ENCODE results near the gene RCN2.
A peak's percentile ranks its signal among the peaks of the same experiment; 100 is the strongest.

Gene RCN2

DNA sequence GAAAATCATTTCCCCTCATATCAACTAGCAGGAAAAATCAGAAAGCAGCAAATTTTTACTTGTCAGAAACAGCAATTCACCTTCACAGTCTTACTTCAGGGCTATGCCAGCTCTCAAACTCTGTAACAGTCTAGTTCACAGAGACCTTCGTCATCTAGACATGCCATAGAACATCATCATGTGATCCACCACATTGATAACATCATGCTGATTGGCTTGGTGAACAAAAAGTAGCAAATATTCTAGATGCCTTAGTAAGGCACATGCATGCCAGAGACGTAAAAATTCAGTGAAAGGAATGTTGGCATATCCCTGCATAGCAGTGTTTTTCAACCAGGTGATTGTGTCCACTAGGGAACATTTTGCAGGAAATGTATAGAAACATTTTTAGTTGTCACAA, 17.8 kb upstream of the RCN2 start:
- TF ChIP-seq NFIC (IDR thresholded peaks at IDR 0.05) (no peak), YY1 (IDR thresholded peaks at IDR 0.05; ENCODE audit: low read depth) (no peak), USF1 (IDR thresholded peaks at IDR 0.05) (no peak), ZBTB7A (IDR thresholded peaks at IDR 0.05; ENCODE audit: low read depth) (no peak), CEBPB (IDR thresholded peaks at IDR 0.05) (no peak), EP300 (IDR thresholded peaks at IDR 0.05; ENCODE audit: borderline replicate concordance) (no peak), RAD21 (IDR thresholded peaks at IDR 0.05; ENCODE audit: low read depth) (no peak), CREB1 (IDR thresholded peaks at IDR 0.05; ENCODE audit: low read depth) (no peak), EGR1 (IDR thresholded peaks at IDR 0.05) (no peak), TCF12 (IDR thresholded peaks at IDR 0.05; ENCODE audit: low read depth) (no peak), TEAD4 (IDR thresholded peaks at IDR 0.05) (no peak), REST (IDR thresholded peaks at IDR 0.05; ENCODE audit: low read depth) (no peak), FOXM1 (IDR thresholded peaks at IDR 0.05; ENCODE audit: borderline replicate concordance, low read depth) (no peak)

DNA sequence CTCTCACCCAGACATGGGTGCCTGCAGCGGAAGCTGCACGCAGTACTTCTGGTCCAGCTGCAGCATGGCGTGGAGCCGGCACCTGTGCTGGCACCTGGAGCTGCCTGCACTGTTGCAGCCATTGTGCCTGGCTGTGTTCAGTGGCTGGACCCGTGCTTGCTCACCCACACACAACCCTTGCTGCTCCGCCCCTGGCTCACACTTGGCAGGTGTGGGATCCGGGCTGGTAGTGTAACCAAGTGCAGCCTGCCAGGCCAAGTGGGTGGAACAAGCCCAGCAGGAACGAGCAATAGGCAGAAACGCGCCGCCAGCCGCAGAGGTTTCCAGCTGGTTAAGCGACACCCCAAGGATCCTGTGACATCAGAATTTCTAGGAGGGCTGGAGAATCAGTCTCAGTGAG, 15.2 kb upstream of the RCN2 start:
- TF ChIP-seq TEAD4 (IDR thresholded peaks at IDR 0.05) (no peak), NFIC (IDR thresholded peaks at IDR 0.05) (peak; percentile 53), CEBPB (IDR thresholded peaks at IDR 0.05) (no peak), EP300 (IDR thresholded peaks at IDR 0.05; ENCODE audit: borderline replicate concordance) (no peak), EGR1 (IDR thresholded peaks at IDR 0.05) (no peak), TCF12 (IDR thresholded peaks at IDR 0.05; ENCODE audit: low read depth) (no peak), REST (IDR thresholded peaks at IDR 0.05; ENCODE audit: low read depth) (no peak), YY1 (IDR thresholded peaks at IDR 0.05; ENCODE audit: low read depth) (0 out of 2 replicates have a peak, but pooled peaks have one; percentile 21), RAD21 (IDR thresholded peaks at IDR 0.05; ENCODE audit: low read depth) (no peak)
- TF ChIP-seq, protein P1, sequence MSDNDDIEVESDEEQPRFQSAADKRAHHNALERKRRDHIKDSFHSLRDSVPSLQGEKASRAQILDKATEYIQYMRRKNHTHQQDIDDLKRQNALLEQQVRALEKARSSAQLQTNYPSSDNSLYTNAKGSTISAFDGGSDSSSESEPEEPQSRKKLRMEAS (IDR thresholded peaks at IDR 0.05), result no peak

GRCh38 chr15:76928201-76928600, 3.3 kb upstream of the RCN2 start:
- TF ChIP-seq FOXM1 (IDR thresholded peaks at IDR 0.05; ENCODE audit: borderline replicate concordance, low read depth), result no peak

DNA sequence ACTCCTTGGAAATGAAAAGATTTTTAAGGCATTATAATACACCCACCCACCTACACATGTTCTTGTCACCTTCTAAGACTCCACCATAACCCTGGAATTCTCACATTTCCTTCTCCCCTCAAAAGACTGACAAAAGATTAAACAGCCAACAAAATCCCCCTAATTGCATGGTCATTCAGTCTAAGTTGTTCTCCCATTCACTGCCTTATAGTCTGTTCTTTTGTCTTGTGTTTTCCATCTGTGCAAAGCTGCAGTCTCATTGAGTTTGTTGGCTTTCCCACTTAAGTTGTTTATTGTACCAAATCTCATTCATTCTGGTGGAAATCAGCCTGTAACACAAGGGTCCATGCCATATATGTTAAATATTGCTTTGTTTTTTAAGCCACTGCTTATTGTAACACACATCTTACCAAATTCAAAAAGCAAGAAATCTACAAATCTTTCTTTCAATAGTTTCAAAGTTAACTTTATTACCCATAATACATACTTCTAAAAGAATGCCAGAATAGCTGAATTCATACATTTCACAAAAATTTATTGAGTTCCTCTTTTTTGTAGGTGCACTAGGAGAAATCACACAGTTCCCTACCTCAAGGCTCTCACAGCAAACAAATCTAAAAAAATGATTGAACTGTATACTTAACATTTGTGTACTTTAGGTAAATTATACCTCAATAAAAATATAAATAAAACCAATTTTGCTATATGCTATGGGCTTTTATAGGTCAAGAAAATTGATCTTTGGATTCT, 2.4 kb upstream of the RCN2 start:
- TF ChIP-seq YY1 (IDR thresholded peaks at IDR 0.05; ENCODE audit: low read depth), result no peak
- no peak for TF ChIP-seq FOXM1 (IDR thresholded peaks at IDR 0.05; ENCODE audit: borderline replicate concordance, low read depth)
- no peak for TF ChIP-seq TAF1 (IDR thresholded peaks at IDR 0.05; ENCODE audit: low read depth)
- TF ChIP-seq, protein P1 (IDR thresholded peaks at IDR 0.05), result no peak
- no peak for TF ChIP-seq CREB1 (IDR thresholded peaks at IDR 0.05; ENCODE audit: low read depth)
- no peak for TF ChIP-seq NFIC (IDR thresholded peaks at IDR 0.05)
- TF ChIP-seq USF1 (IDR thresholded peaks at IDR 0.05), result no peak
- TF ChIP-seq REST (IDR thresholded peaks at IDR 0.05; ENCODE audit: low read depth), result no peak
- TF ChIP-seq EP300 (IDR thresholded peaks at IDR 0.05; ENCODE audit: borderline replicate concordance), result no peak
- TF ChIP-seq ZBTB7A (IDR thresholded peaks at IDR 0.05; ENCODE audit: low read depth), result no peak
- TF ChIP-seq EGR1 (IDR thresholded peaks at IDR 0.05), result no peak
- TF ChIP-seq TEAD4 (IDR thresholded peaks at IDR 0.05), result no peak
- TF ChIP-seq CEBPB (IDR thresholded peaks at IDR 0.05), result no peak
- TF ChIP-seq RAD21 (IDR thresholded peaks at IDR 0.05; ENCODE audit: low read depth), result no peak

Data from Ishikawa (cell line).